SHP77 (cell line): Measurements from ENCODE around the gene BBS1.
A peak's percentile ranks its signal among the peaks of the same experiment; 100 is the strongest.
"Not testable (repeated sequence)": the region's sequence is repeated elsewhere in the genome, so short reads cannot be mapped to it uniquely, and the experiment has no call there.

Source experiments
- DNase-seq, 2 experiments: peaks; one replicate each; lab custom pipeline; 2025; lab: John Stamatoyannopoulos, UW

BBS1 gene

DNA sequence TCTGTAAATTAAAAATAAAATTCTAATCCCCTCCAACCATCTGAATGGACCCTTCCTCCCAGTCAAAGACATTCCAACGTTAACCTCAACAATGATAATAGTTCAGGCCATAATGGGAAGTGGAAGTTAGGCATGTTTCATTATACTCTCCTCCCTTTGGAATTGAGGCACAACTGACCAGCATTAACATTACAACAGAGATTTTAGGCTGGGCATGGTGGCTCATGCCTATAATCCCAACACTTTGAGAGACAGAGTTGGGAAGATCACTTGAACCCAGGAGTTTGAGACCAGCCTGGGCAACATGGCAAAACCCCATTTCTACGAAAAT, 60.4 kb downstream of the BBS1 start:
- DNase-seq = no peak

DNA sequence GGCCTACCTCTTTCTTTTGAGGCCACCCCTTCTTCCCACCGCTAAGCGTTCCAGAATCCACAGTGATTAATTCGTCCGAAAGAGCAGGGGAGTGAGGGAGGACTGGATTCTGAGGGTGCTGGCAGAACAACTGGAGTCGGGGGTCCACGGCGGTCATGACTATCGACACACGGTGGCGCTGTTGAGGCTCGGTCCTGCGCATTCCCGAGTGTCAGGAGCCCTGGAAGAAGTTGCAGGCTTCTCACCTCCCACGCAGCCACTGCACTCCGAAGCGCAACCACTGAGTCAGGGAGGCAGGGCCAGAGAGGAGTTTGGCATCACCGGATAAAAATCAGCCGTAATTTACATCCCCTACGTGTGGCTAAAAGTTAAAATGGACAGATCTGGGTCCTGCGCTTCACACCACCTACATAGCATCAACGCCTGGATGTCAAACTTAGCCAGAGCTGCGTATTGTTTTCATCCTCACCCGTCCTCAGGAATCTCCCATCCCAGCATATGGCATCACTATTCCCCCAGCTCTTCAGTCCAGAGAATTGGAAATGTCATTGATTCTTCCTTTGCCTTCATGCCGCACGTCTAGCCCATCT, 68.7 kb downstream of the BBS1 start:
- DNase-seq = peak; percentile 58 to 65

DNA sequence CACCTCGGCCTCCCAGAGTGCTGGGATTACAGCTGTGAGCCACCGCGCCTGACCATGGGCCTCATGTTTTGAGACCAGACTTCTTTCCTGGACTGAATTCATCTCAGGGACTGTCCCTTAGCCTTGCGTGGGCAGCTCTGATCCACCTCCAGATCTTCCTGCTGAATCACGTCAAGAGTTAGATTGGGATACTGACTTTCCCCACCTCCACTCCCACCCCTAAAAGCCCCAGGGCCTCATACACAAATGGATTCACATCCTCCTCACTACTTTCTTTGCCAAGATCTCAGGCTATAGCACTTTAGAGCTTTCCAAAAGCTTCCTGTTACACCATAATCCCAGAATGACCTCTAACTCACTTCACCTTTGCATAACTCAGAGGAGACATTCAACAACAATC, 70.4 kb downstream of the BBS1 start:
- DNase-seq = no peak

DNA sequence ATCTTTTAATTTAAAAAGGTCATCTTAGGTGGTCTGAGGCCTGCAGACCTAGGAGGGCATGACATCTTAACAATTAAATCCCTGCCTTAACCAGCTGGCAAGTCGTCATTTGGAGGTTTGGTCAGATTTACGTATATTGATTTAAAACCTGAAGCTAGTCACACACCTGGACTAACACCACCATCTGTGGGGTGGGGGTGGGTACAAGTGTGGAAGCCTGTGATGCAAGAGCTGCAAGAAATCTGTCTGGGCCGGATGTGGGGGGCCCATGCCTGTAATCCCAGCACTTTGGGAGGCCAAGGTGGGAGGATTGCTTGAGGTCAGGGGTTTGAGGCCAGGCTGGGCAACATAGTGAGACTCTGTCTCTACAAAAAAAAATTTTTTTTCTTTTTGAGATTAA, 70.8 kb downstream of the BBS1 start:
- no peak for DNase-seq

DNA sequence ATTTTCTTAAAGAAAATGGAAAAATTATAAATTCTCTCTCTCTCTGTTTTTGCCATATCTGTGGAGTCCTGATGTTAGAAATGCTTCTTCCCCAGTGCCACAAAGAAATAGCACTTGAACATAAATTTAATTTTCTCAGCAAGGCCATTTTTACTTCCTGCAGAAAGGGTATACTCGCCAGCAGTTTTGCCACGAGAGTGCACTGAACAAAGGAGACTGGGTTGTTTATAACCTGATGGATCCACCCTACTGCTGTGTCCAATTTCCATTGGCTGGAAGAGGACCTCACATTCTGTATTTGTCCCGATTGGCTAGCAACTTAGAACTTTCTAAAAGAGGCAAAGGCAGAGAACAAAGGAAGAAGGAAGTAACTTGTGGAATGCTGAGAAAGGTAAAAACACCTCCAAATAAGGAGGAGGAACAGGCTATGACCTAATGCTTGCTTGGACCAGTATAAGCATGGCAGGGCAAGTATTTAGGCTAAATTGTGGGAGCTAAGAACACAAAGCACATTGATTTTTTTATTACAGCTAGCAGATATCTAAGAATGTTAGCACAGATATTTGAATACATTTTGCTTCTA, 72.2 kb downstream of the BBS1 start:
- not testable (repeated sequence) for DNase-seq
